H9 (cell line): ENCODE results near the gene COQ7. TPM values are rescaled to one million over a fixed set of nuclear protein-coding genes. Genes with fewer than 3 reads are reported as not detected.
A peak's percentile ranks its signal among the peaks of the same experiment; 100 is the strongest.

Experiments
- DNase-seq: peaks from one replicate; pipeline ENCODE4 v3.0.0-alpha.2; 2017
- H2AFZ ChIP-seq: one replicate; pipeline ENCODE4 v1.6.1; 2013; ENCODE audit warnings: mild to moderate bottlenecking, low read length, control low read depth, moderate library complexity
- H2AK5ac ChIP-seq: 2 replicates; pipeline ENCODE4 v1.6.1; 2013; ENCODE audit warnings: low read length, control low read depth, mixed read lengths; ENCODE audit not compliant: insufficient read length
- H2BK120ac ChIP-seq: one replicate; pipeline ENCODE4 v1.6.1; 2013; ENCODE audit warnings: low read depth, mild to moderate bottlenecking, low read length, control low read depth, inconsistent platforms; ENCODE audit not compliant: poor library complexity, severe bottlenecking
- H2BK12ac ChIP-seq: 2 replicates; pipeline ENCODE4 v1.6.1; 2013; ENCODE audit warnings: low read length, control low read depth, mixed read lengths, low read depth; ENCODE audit not compliant: insufficient read length
- H2BK15ac ChIP-seq: 2 replicates; pipeline ENCODE4 v1.6.1; 2013; ENCODE audit warnings: low read depth, low read length, control low read depth
- H2BK20ac ChIP-seq: one replicate; pipeline ENCODE4 v1.6.1; 2013; ENCODE audit warnings: low read depth, mild to moderate bottlenecking, low read length, control low read depth, inconsistent platforms; ENCODE audit not compliant: poor library complexity, severe bottlenecking
- H2BK5ac ChIP-seq: 2 replicates; pipeline ENCODE4 v1.6.1; 2013; ENCODE audit warnings: low read length, control low read depth, mixed read lengths; ENCODE audit not compliant: insufficient read length
- H3K14ac ChIP-seq: 2 replicates; pipeline ENCODE4 v1.6.1; 2013; ENCODE audit warnings: low read length, control low read depth; ENCODE audit not compliant: insufficient read depth
- H3K18ac ChIP-seq: 2 replicates; pipeline ENCODE4 v1.6.1; 2013; ENCODE audit warnings: low read depth, mild to moderate bottlenecking, mixed read lengths, low read length, control low read depth; ENCODE audit not compliant: insufficient read length
- H3K23ac ChIP-seq: 2 replicates; pipeline ENCODE4 v1.6.1; 2013; ENCODE audit warnings: low read length, control low read depth, mixed read lengths, low read depth; ENCODE audit not compliant: insufficient read length
- H3K23me2 ChIP-seq: 2 replicates; pipeline ENCODE4 v1.6.1; 2013; ENCODE audit warnings: low read depth, mild to moderate bottlenecking, mixed read lengths, low read length, control low read depth; ENCODE audit not compliant: insufficient read length, poor library complexity, severe bottlenecking
- H3K27ac ChIP-seq: 2 replicates; pipeline ENCODE4 v1.5.1; 2013; ENCODE audit warnings: low read length, control low read depth, mixed read lengths, low read depth; ENCODE audit not compliant: insufficient read length
- H3K27me3 ChIP-seq: 2 replicates; pipeline ENCODE4 v1.6.1; 2013; ENCODE audit warnings: low read length, control low read depth, inconsistent platforms; ENCODE audit not compliant: insufficient read depth
- H3K4ac ChIP-seq: 2 replicates; pipeline ENCODE4 v1.6.1; 2013; ENCODE audit warnings: low read depth, mild to moderate bottlenecking, control low read depth, inconsistent platforms, low read length, moderate library complexity
- H3K4me1 ChIP-seq: 2 replicates; pipeline ENCODE4 v1.6.1; 2013; ENCODE audit warnings: low read length, control low read depth, inconsistent platforms; ENCODE audit not compliant: insufficient read depth
- H3K4me2 ChIP-seq: 2 replicates; pipeline ENCODE4 v1.6.1; 2013; ENCODE audit warnings: low read length, control low read depth, mixed read lengths; ENCODE audit not compliant: insufficient read length, insufficient read depth
- H3K56ac ChIP-seq: 2 replicates; pipeline ENCODE4 v1.6.1; 2013; ENCODE audit warnings: low read depth, mild to moderate bottlenecking, mixed read lengths, low read length, control low read depth; ENCODE audit not compliant: insufficient read length
- H3K79me1 ChIP-seq: 2 replicates; pipeline ENCODE4 v1.6.1; 2013; ENCODE audit warnings: low read depth, mild to moderate bottlenecking, moderate library complexity, low read length, control low read depth, inconsistent platforms; ENCODE audit not compliant: insufficient read depth, poor library complexity, severe bottlenecking
- H3K79me2 ChIP-seq: 2 replicates; pipeline ENCODE4 v1.6.1; 2013; ENCODE audit warnings: low read length, control low read depth, inconsistent platforms; ENCODE audit not compliant: insufficient read depth
- H3K9ac ChIP-seq: 2 replicates; pipeline ENCODE4 v1.6.1; 2013; ENCODE audit warnings: low read length, control low read depth, mixed read lengths; ENCODE audit not compliant: insufficient read length; ENCODE audit errors: extremely low read depth
- H3K9me3 ChIP-seq: one replicate; pipeline ENCODE4 v1.6.1; 2013; ENCODE audit warnings: low read depth, low read length, inconsistent platforms; ENCODE audit not compliant: control insufficient read depth
- H3T11ph ChIP-seq: one replicate; pipeline ENCODE4 v1.6.1; 2013; ENCODE audit warnings: mild to moderate bottlenecking, low read length, control low read depth, inconsistent platforms
- H4K20me1 ChIP-seq: one replicate; pipeline ENCODE4 v1.6.1; 2013; ENCODE audit not compliant: control insufficient read depth, insufficient read length, insufficient read depth
- H4K5ac ChIP-seq: 2 replicates; pipeline ENCODE4 v1.6.1; 2013; ENCODE audit warnings: low read depth, mild to moderate bottlenecking, mixed read lengths, low read length, control low read depth; ENCODE audit not compliant: insufficient read length
- H4K8ac ChIP-seq: replicated peaks from 2 replicates; pipeline ENCODE4 v1.6.1; 2013; ENCODE audit warnings: low read length, control low read depth, mixed read lengths, low read depth; ENCODE audit not compliant: insufficient read length
- H4K91ac ChIP-seq: 2 replicates; pipeline ENCODE4 v1.6.1; 2013; ENCODE audit warnings: low read depth, mild to moderate bottlenecking, moderate library complexity, mixed read lengths, low read length, control low read depth; ENCODE audit not compliant: insufficient read length
- H3K27ac Mint-ChIP-seq, 3 experiments: 2 replicates in 2 of 3; 3 replicates in 1 of 3; pipeline ENCODE4 v1.8.0; 2020 to 2021; ENCODE audit warnings: mixed read lengths in 3 of 3, mild to moderate bottlenecking in 1 of 3, moderate library complexity in 1 of 3
- H3K27me3 Mint-ChIP-seq: 2 replicates; pipeline ENCODE4 v1.8.0; 2021; ENCODE audit warnings: low read depth, mild to moderate bottlenecking, moderate library complexity, mixed read lengths
- H3K36me3 Mint-ChIP-seq, 3 experiments: 2 replicates in 2 of 3; 3 replicates in 1 of 3; pipeline ENCODE4 v1.8.0; 2020 to 2021; ENCODE audit warnings: low read depth in 3 of 3, mixed read lengths in 3 of 3; ENCODE audit not compliant: insufficient read depth in 1 of 3
- H3K4me1 Mint-ChIP-seq, 2 experiments: 2 replicates each; pipeline ENCODE4 v1.8.0; 2020; ENCODE audit warnings: mixed read lengths in 2 of 2
- H3K4me3 Mint-ChIP-seq, 2 experiments: 2 replicates in 1 of 2; 3 replicates in 1 of 2; pipeline ENCODE4 v1.8.0; 2020 to 2021; ENCODE audit warnings: mild to moderate bottlenecking in 2 of 2, mixed read lengths in 2 of 2, moderate library complexity in 1 of 2
- H3K9me3 Mint-ChIP-seq, 2 experiments: 2 replicates in 1 of 2; 3 replicates in 1 of 2; pipeline ENCODE4 v1.8.0; 2020; ENCODE audit warnings: mild to moderate bottlenecking in 2 of 2, mixed read lengths in 2 of 2, moderate library complexity in 1 of 2
- CTCF ChIP-seq: fragments of 200-600 bp; sonication (generic); conservative IDR thresholded peaks from 3 replicates; pipeline ENCODE4 v1.8.0; 2021; ENCODE audit warnings: antibody characterized with exemption, mild to moderate bottlenecking
- WGBS: extraction: QIAGEN DNeasy Blood & Tissue Kit; methylation state at CpG from one replicate; pipeline ENCODE4 v1.1.7; 2013; ENCODE audit warnings: missing lambda C conversion rate, low lambda C conversion rate, mixed read lengths; ENCODE audit not compliant: insufficient read length; ENCODE audit errors: extremely low coverage; 5-methylcytosine and 5-hydroxymethylcytosine counted together
- total RNA-seq: library from RNA; stranded (reverse); gene quantifications from 2 replicates; pipeline ENCODE4 v1.2.1, GENCODE V29; 2021

COQ7 gene
- total RNA-seq, 1 experiment from 2014 or later: 29.6 TPM

GRCh38 chr16:19112099-19112407 lies 44.6 kb downstream of the COQ7 start:
- Mint-ChIP-seq H3K27me3 (peaks cover 43% of the 10 kb centered on the region), H3K4me1 (peaks cover 10 to 15% of the 10 kb centered on the region in 2 experiments), H3K36me3 (peaks cover 0 to 3% (median 1%) of the 10 kb centered on the region in 3 experiments; a peak in 2 of 7 replicates), H3K9me3 (no peaks in the 10 kb centered on the region), H3K27ac (no peak overlapping the region), H3K4me3 (peak overlapping the region in 1 of 2 experiments; percentile 7; a peak in 1 of 5 replicates)
- Histone ChIP-seq H3K79me2 (no peaks in the 10 kb centered on the region), H3K4me2 (no peak overlapping the region), H2AFZ (no peak overlapping the region), H3K14ac (no peak overlapping the region), H2BK12ac (no peak overlapping the region), H3K23me2 (peaks cover 10% of the 10 kb centered on the region), H4K91ac (no peak overlapping the region), H2BK120ac (no peak overlapping the region), H3K27ac (no peak overlapping the region), H3K56ac (no peak overlapping the region), H3K79me1 (no peaks in the 10 kb centered on the region), H4K20me1 (no peaks in the 10 kb centered on the region), H3K23ac (no peak overlapping the region), H2BK5ac (no peak overlapping the region), H4K8ac (no peak overlapping the region), H3T11ph (no peak overlapping the region), H4K5ac (no peak overlapping the region), H3K4me1 (peaks cover 3% of the 10 kb centered on the region), H3K18ac (no peak overlapping the region), H2BK20ac (no peak overlapping the region), H3K4ac (no peak overlapping the region), H3K9ac (no peak overlapping the region), H3K9me3 (no peaks in the 10 kb centered on the region), H2AK5ac (no peak overlapping the region), H2BK15ac (no peak overlapping the region), H3K27me3 (peaks cover 3% of the 10 kb centered on the region; the same call in 1 of the 2 replicates)
- no CpG with 5 or more reads among the region's 2 CpGs for WGBS
- no peak for DNase-seq
- TF ChIP-seq CTCF: no peak
